OCI-LY3 (cell line): Measurements from ENCODE around the gene TROAP.

Experiments used
- H2AFZ ChIP-seq: fragments of 200-600, 300-600 bp; shearing (Covaris generic); 2 replicates; pipeline ENCODE4 v1.6.0; 2014; ENCODE audit warnings: antibody characterized with exemption, low read depth, low read length
- H3K27ac ChIP-seq: fragments of 200-600, 300-600 bp; sonication (generic); 2 replicates; pipeline ENCODE4 v1.5.1; 2014; ENCODE audit warnings: mild to moderate bottlenecking, low read length, moderate library complexity, mixed read lengths
- H3K27me3 ChIP-seq: fragments of 200-600, 300-600 bp; sonication (generic); 2 replicates; pipeline ENCODE4 v1.6.1; 2014; ENCODE audit warnings: low read depth, low read length, mixed read lengths
- H3K36me3 ChIP-seq: fragments of 200-600, 300-600 bp; sonication (generic); replicated peaks from 2 replicates; pipeline ENCODE3; 2014; ENCODE audit warnings: low read depth, low read length, mixed read lengths
- H3K4me1 ChIP-seq: fragments of 300-600, 200-600 bp; sonication (generic); 2 replicates; pipeline ENCODE4 v1.6.1; 2014; ENCODE audit warnings: low read length, mixed read lengths
- H3K4me2 ChIP-seq: fragments of 200-600, 300-600 bp; sonication (generic); 2 replicates; pipeline ENCODE4 v1.6.1; 2014; ENCODE audit warnings: low read length, mixed read lengths
- H3K4me3 ChIP-seq: fragments of 300-600, 200-600 bp; sonication (generic); 2 replicates; pipeline ENCODE4 v1.5.1; 2014; ENCODE audit warnings: antibody characterized with exemption, mild to moderate bottlenecking, low read length, moderate library complexity
- H3K79me2 ChIP-seq: fragments of 300-600, 200-600 bp; shearing (Covaris generic); 2 replicates; pipeline ENCODE4 v1.6.1; 2014; ENCODE audit warnings: mild to moderate bottlenecking, low read length, mixed read lengths
- H3K9ac ChIP-seq: fragments of 300-600, 200-600 bp; shearing (Covaris generic); 2 replicates; pipeline ENCODE4 v1.6.0; 2014; ENCODE audit warnings: mild to moderate bottlenecking, low read length, moderate library complexity
- H3K9me3 ChIP-seq: fragments of 200-600, 300-600 bp; shearing (Covaris generic); 2 replicates; pipeline ENCODE4 v1.6.1; 2014; ENCODE audit warnings: low read length, mixed read lengths; ENCODE audit not compliant: insufficient read depth
- H4K20me1 ChIP-seq: fragments of 200-600, 300-600 bp; sonication (generic); 2 replicates; pipeline ENCODE4 v1.6.1; 2016; ENCODE audit warnings: low read length, mixed read lengths; ENCODE audit not compliant: insufficient read depth
- CTCF ChIP-seq: fragments of 200-600, 300-600 bp; sonication (generic); IDR thresholded peaks from 2 replicates; pipeline ENCODE4 v1.5.1; 2014; ENCODE audit warnings: antibody characterized with exemption, low read length, low read depth
- EZH2phosphoT487 ChIP-seq: fragments of 200-600 bp; shearing (Covaris generic); IDR thresholded peaks from 2 replicates; pipeline ENCODE4 v1.6.1; 2018; ENCODE audit warnings: antibody characterized with exemption, mixed run types, low read depth

The TROAP gene

GRCh38 chr12:49322708-49323523 is at the start of gene TROAP:
TSS of gene TROAP (plus strand) at chr12:49323255. CDS start at chr12:49323609, 354 bp downstream.
- H3K27ac ChIP-seq, result peak within 1 kb of the TSS; percentile 54
- TF ChIP-seq CTCF, result no peak
- no peak for TF ChIP-seq EZH2phosphoT487
- peak within 1 kb of the TSS; percentile 92 for H3K9ac ChIP-seq
- H3K4me1 ChIP-seq, result peaks cover 11% of the 10 kb centered on the region
- peaks cover 11% of the 10 kb centered on the region for H3K79me2 ChIP-seq
- H2AFZ ChIP-seq, result peak within 1 kb of the TSS; percentile 93; the same call in 1 of the 2 replicates
- peak within 1 kb of the TSS; percentile 92 for H3K4me2 ChIP-seq
- H3K9me3 ChIP-seq, result no peaks in the 10 kb centered on the region
- no peaks in the 10 kb centered on the region for H4K20me1 ChIP-seq
- no peaks in the 10 kb centered on the region for H3K27me3 ChIP-seq
- H3K36me3 ChIP-seq, result peaks cover 22% of the 10 kb centered on the region
- peak within 1 kb of the TSS; percentile 96 for H3K4me3 ChIP-seq

- H3K79me2 ChIP-seq, result peaks cover 9% of the 10 kb centered on the region
- H3K9me3 ChIP-seq, result no peaks in the 10 kb centered on the region
- H4K20me1 ChIP-seq, result peaks cover 18% of the 10 kb centered on the region
- peaks cover 40% of the 10 kb centered on the region for H3K36me3 ChIP-seq
- TF ChIP-seq CTCF (no peak), EZH2phosphoT487 (no peak)
- H3K4me1 ChIP-seq, result no peaks in the 10 kb centered on the region
- no peak overlapping the region for H3K4me3 ChIP-seq
- no peak overlapping the region for H3K27ac ChIP-seq
- H3K27me3 ChIP-seq, result no peaks in the 10 kb centered on the region
- H3K4me2 ChIP-seq, result no peak overlapping the region
- no peak overlapping the region for H3K9ac ChIP-seq
- no peak overlapping the region for H2AFZ ChIP-seq
Observed at GRCh38 chr12:49273726-49274395, 49.2 kb upstream of the TROAP start.

GRCh38 chr12:49274396-49275069 is 48.5 kb upstream of the TROAP start:
- H3K27ac ChIP-seq, result no peak overlapping the region
- peaks cover 18% of the 10 kb centered on the region for H4K20me1 ChIP-seq

More at GRCh38 chr12:49274396-49275069, 48.5 kb upstream of the TROAP start:
- peaks cover 37% of the 10 kb centered on the region for H3K36me3 ChIP-seq
- H3K27me3 ChIP-seq, result no peaks in the 10 kb centered on the region
- H3K79me2 ChIP-seq, result peaks cover 5% of the 10 kb centered on the region; the same call in 1 of the 2 replicates
- TF ChIP-seq EZH2phosphoT487, result no peak
- TF ChIP-seq CTCF, result no peak
- H3K9ac ChIP-seq, result no peak overlapping the region
- no peak overlapping the region for H3K4me2 ChIP-seq
- no peaks in the 10 kb centered on the region for H3K4me1 ChIP-seq
- H2AFZ ChIP-seq, result no peak overlapping the region
- H3K9me3 ChIP-seq, result no peaks in the 10 kb centered on the region
- no peak overlapping the region for H3K4me3 ChIP-seq
